ENCODE data around the gene REP15. TPM values are rescaled to one million over a fixed set of nuclear protein-coding genes. Genes with fewer than 3 reads are reported as not detected.

The REP15 gene
- polyA plus RNA-seq, 1 donor (not counting 4 experiments of a cell fraction or from before 2014, with no cell fraction given): 1.8 TPM

- H3K9ac ChIP-seq (ENCODE audit: control insufficient read depth, extremely low read depth, insufficient read depth, low read length): no peak overlapping the region
- no peak overlapping the region for H2AFZ ChIP-seq (ENCODE audit: control insufficient read depth, low read length)
- H3K9me1 ChIP-seq (ENCODE audit: control insufficient read depth, extremely low read depth, insufficient read depth, low read length): no peaks in the 10 kb centered on the region
- TF ChIP-seq EZH2 (IDR thresholded peaks at IDR 0.05; ENCODE audit: low read length) (no peak), CTCF (optimal IDR thresholded peaks at IDR 0.05 in 1 of 3, IDR thresholded peaks at IDR 0.05 in 1 of 3, conservative IDR thresholded peaks at IDR 0.05 in 1 of 3; ENCODE audit: extremely low read depth in 1 of 3, insufficient read depth in 2 of 3, low read length in 3 of 3) (peak; percentile 75 to 97 (median 86))
- H4K20me1 ChIP-seq (ENCODE audit: control insufficient read depth, extremely low read depth, insufficient read depth, low read length): no peaks in the 10 kb centered on the region
- FAIRE-seq (peak; percentile 91), DNase-seq (ENCODE audit: low read depth, low spot score) (peak; percentile 59)
- H3K27me3 ChIP-seq (ENCODE audit: control insufficient read depth, extremely low read depth, insufficient read depth, low read length): no peaks in the 10 kb centered on the region
- no peaks in the 10 kb centered on the region for H3K79me2 ChIP-seq (ENCODE audit: control insufficient read depth, insufficient read depth, low read length)
- peaks cover 16% of the 10 kb centered on the region for H3K4me1 ChIP-seq (ENCODE audit: control insufficient read depth, extremely low read depth, insufficient read depth, low read length)
- H3K9me3 ChIP-seq (ENCODE audit: control insufficient read depth, low read depth, low read length): no peaks in the 10 kb centered on the region
- no peak overlapping the region for H3K4me3 ChIP-seq (ENCODE audit: control insufficient read depth in 2 of 3, extremely low read depth in 1 of 3, insufficient read depth in 2 of 3, low read depth in 1 of 3, low read length in 3 of 3)
- no peak overlapping the region for H3K4me2 ChIP-seq (ENCODE audit: control insufficient read depth, extremely low read depth, insufficient read depth, low read depth, low read length)
- H3K27ac ChIP-seq (ENCODE audit: control insufficient read depth, insufficient read depth, low read length): peak overlapping the region; percentile 28
- dilution Hi-C loops (cut with MboI; ENCODE audit: extremely low pct_ligation_motif_present, low sequenced_read_pairs): no loop called here
- peaks cover 0 to 2% of the 10 kb centered on the region in 2 experiments for H3K36me3 ChIP-seq (ENCODE audit: control insufficient read depth in 2 of 2, extremely low read depth in 1 of 2, insufficient read depth in 2 of 2, low read length in 2 of 2)
Observed at GRCh38 chr12:27703720-27704452, 7.6 kb downstream of the REP15 start.

DNA sequence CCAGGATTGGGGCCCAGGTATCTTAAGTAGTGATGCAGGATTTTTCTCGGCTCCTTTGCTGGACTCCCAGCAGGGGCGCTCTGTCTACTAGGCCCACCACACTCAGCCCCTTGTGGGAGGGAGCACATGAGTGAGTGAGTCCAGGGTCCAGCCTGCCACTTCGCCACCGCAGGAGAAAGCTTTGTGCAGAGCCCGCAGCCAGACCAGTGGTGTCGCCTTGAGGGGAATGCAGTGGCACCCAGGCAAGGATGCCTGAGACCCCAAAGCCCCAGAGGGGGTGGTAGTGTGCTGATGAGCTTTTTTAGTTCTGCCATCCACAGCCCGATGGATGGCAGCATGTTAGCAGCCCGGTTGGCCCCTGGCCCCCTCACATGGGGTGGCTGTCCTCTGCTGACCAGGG, 9.0 kb downstream of the REP15 start:
- Histone ChIP-seq H3K4me3 (ENCODE audit: control insufficient read depth in 2 of 3, extremely low read depth in 1 of 3, insufficient read depth in 2 of 3, low read depth in 1 of 3, low read length in 3 of 3) (no peak overlapping the region), H3K79me2 (ENCODE audit: control insufficient read depth, insufficient read depth, low read length) (no peaks in the 10 kb centered on the region), H3K4me2 (ENCODE audit: control insufficient read depth, extremely low read depth, insufficient read depth, low read depth, low read length) (no peak overlapping the region), H3K27ac (ENCODE audit: control insufficient read depth, insufficient read depth, low read length) (no peak overlapping the region), H3K36me3 (ENCODE audit: control insufficient read depth in 2 of 2, extremely low read depth in 1 of 2, insufficient read depth in 2 of 2, low read length in 2 of 2) (no peaks in the 10 kb centered on the region), H3K9me1 (ENCODE audit: control insufficient read depth, extremely low read depth, insufficient read depth, low read length) (no peaks in the 10 kb centered on the region), H3K9me3 (ENCODE audit: control insufficient read depth, low read depth, low read length) (no peaks in the 10 kb centered on the region), H3K27me3 (ENCODE audit: control insufficient read depth, extremely low read depth, insufficient read depth, low read length) (no peaks in the 10 kb centered on the region), H3K9ac (ENCODE audit: control insufficient read depth, extremely low read depth, insufficient read depth, low read length) (no peak overlapping the region), H4K20me1 (ENCODE audit: control insufficient read depth, extremely low read depth, insufficient read depth, low read length) (no peaks in the 10 kb centered on the region), H3K4me1 (ENCODE audit: control insufficient read depth, extremely low read depth, insufficient read depth, low read length) (peaks cover 19% of the 10 kb centered on the region), H2AFZ (ENCODE audit: control insufficient read depth, low read length) (no peak overlapping the region)
- dilution Hi-C loops (cut with MboI; ENCODE audit: extremely low pct_ligation_motif_present, low sequenced_read_pairs): no loop called here
- FAIRE-seq (no peak), DNase-seq (ENCODE audit: low read depth, low spot score) (no peak)
- TF ChIP-seq CTCF (optimal IDR thresholded peaks at IDR 0.05 in 1 of 3, IDR thresholded peaks at IDR 0.05 in 1 of 3, conservative IDR thresholded peaks at IDR 0.05 in 1 of 3; ENCODE audit: extremely low read depth in 1 of 3, insufficient read depth in 2 of 3, low read length in 3 of 3) (no peak), EZH2 (IDR thresholded peaks at IDR 0.05; ENCODE audit: low read length) (no peak)
